Calu3 (cell line): ENCODE results near the gene CHST9. TPM values are rescaled to one million over a fixed set of nuclear protein-coding genes. Genes with fewer than 3 reads are reported as not detected.
"Not testable (repeated sequence)": the region's sequence is repeated elsewhere in the genome, so short reads cannot be mapped to it uniquely, and the experiment has no call there.

Experiments used
- BruUV-seq: library from RNA; stranded (reverse); fragments of 400-500 nt; replicated peaks from 2 replicates; lab custom pipeline; 2021; lab: Mats Ljungman, UMichigan
- CTCF ChIA-PET: fragments of 300-600 bp; sonication (Branson Sonifier 250); formaldehyde crosslinking; loops from one replicate; lab custom pipeline; 2022; ENCODE audit warnings: antibody characterized with exemption; lab: Charles Lee
- DNase-seq: peaks from one replicate; pipeline ENCODE4 v3.0.0; 2022
- H3K27ac Mint-ChIP-seq: one replicate; pipeline ENCODE4 v1.8.0; 2022; ENCODE audit warnings: mixed read lengths; ENCODE audit not compliant: unreplicated experiment
- H3K27me3 Mint-ChIP-seq: one replicate; pipeline ENCODE4 v1.8.0; 2022; ENCODE audit warnings: mixed read lengths; ENCODE audit not compliant: unreplicated experiment
- H3K36me3 Mint-ChIP-seq: one replicate; pipeline ENCODE4 v1.8.0; 2022; ENCODE audit warnings: mild to moderate bottlenecking, moderate library complexity, mixed read lengths; ENCODE audit not compliant: insufficient read depth, unreplicated experiment
- H3K4me1 Mint-ChIP-seq: one replicate; pipeline ENCODE4 v1.8.0; 2022; ENCODE audit warnings: mild to moderate bottlenecking, low read depth, mixed read lengths; ENCODE audit not compliant: unreplicated experiment
- H3K4me3 Mint-ChIP-seq: one replicate; pipeline ENCODE4 v1.8.0; 2022; ENCODE audit warnings: mild to moderate bottlenecking, low read depth, moderate library complexity, mixed read lengths; ENCODE audit not compliant: unreplicated experiment
- H3K9me3 Mint-ChIP-seq: one replicate; pipeline ENCODE4 v1.8.0; 2022; ENCODE audit warnings: low read depth, mixed read lengths; ENCODE audit not compliant: unreplicated experiment
- CTCF ChIP-seq: fragments of 200-600 bp; IDR thresholded peaks from one replicate; pipeline ENCODE4 v1.8.0; 2022; ENCODE audit warnings: antibody characterized with exemption; ENCODE audit not compliant: unreplicated experiment
- intact Hi-C: fragments of 100-400 bp; cut with micrococcal nuclease; formaldehyde crosslinking; loops from one replicate; pipeline ENCODE4 v1.10.0; 2022; ENCODE audit not compliant: unreplicated experiment
- total RNA-seq: library from RNA; stranded (reverse); gene quantifications from 2 replicates; pipeline ENCODE4 v1.2.3, GENCODE V29; 2022

CHST9 gene
- total RNA-seq, 1 experiment from 2014 or later, result 56.9 TPM

GRCh38 chr18:27108842-27109241 is 76.3 kb downstream of the CHST9 start:
- intact Hi-C loops, result no loop called here
- CTCF ChIA-PET, result interaction anchor here (0.5 kb wide), 1 partner anchor 10 kb away, joined by 3 read pairs; no protein-coding TSS in a partner anchor
- BruUV-seq, result no TSS peak
- peaks cover 9% of the 10 kb centered on the region for H3K36me3 Mint-ChIP-seq
- H3K27ac Mint-ChIP-seq, result no peak overlapping the region
- no peaks in the 10 kb centered on the region for H3K27me3 Mint-ChIP-seq
- DNase-seq, result no peak
- peaks cover 8% of the 10 kb centered on the region for H3K4me1 Mint-ChIP-seq
- no peak for TF ChIP-seq CTCF
- no peaks in the 10 kb centered on the region for H3K9me3 Mint-ChIP-seq
- no peak overlapping the region for H3K4me3 Mint-ChIP-seq

DNA sequence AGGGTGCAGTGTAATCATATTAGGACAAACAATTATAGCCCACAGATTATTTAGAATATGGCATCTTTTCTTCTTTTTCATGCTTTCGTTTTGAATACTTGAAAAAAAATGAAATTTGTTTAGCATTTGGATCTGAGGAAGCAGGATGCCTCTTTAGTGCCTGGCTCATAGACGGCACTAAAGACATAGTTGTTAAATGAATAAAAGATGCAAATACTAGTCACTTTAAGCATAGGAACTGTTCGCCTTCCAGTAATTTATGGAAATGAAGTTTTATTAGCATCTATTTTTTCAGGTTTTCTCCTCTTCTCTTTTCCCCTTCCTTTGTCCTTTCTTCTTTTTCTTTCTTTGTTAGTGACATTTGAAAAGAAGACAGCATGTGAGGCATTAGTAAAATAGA is 80.4 kb downstream of the CHST9 start:
- H3K27ac Mint-ChIP-seq, result no peak overlapping the region
- CTCF ChIA-PET, result no interaction called here
- H3K9me3 Mint-ChIP-seq, result no peaks in the 10 kb centered on the region
- intact Hi-C loops, result no loop called here
- DNase-seq, result no peak
- H3K27me3 Mint-ChIP-seq, result no peaks in the 10 kb centered on the region
- peaks cover 17% of the 10 kb centered on the region for H3K4me1 Mint-ChIP-seq
- TF ChIP-seq CTCF, result no peak
- no TSS peak for BruUV-seq
- H3K36me3 Mint-ChIP-seq, result peaks cover 2% of the 10 kb centered on the region
- no peak overlapping the region for H3K4me3 Mint-ChIP-seq

- no peak for DNase-seq
- CTCF ChIA-PET, result no interaction called here
- intact Hi-C loops, result no loop called here
- H3K4me3 Mint-ChIP-seq, result no peak overlapping the region
- no peaks in the 10 kb centered on the region for H3K27me3 Mint-ChIP-seq
- peak overlapping the region; percentile 52 for H3K27ac Mint-ChIP-seq
- H3K36me3 Mint-ChIP-seq, result peaks cover 6% of the 10 kb centered on the region
- H3K9me3 Mint-ChIP-seq, result peaks cover 17% of the 10 kb centered on the region
- no peak for TF ChIP-seq CTCF
- H3K4me1 Mint-ChIP-seq, result peaks cover 25% of the 10 kb centered on the region
- BruUV-seq, result no TSS peak
Measured at GRCh38 chr18:27094621-27095020, 90.5 kb downstream of the CHST9 start.

- H3K36me3 Mint-ChIP-seq, H3K4me3 Mint-ChIP-seq, H3K27me3 Mint-ChIP-seq, intact Hi-C loops, CTCF ChIA-PET, H3K27ac Mint-ChIP-seq, DNase-seq, H3K9me3 Mint-ChIP-seq, BruUV-seq: not testable (repeated sequence)
- H3K4me1 Mint-ChIP-seq, result peaks cover 25% of the 10 kb centered on the region
Measured at GRCh38 chr18:27093290-27093689, 91.8 kb downstream of the CHST9 start.

DNA sequence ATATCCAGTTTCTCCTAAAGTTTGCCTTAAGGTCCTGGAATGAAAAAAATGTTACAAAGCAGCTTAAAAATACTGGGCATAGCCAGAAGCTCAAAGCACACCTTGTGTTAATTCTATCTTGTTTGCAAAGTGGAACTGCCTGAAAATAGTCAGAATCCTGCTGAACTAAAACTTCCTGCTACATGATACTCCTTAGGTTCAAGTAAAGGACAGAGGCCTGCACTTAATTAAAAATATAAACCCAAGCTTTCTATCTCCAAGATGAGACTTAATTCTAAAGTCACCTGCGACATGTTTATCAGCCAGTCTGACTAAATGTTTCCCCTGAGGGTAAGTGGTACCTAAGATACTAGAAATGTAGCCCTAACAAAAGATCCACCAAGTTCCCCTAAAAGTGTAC is 103.4 kb downstream of the CHST9 start:
- Mint-ChIP-seq H3K9me3 (no peaks in the 10 kb centered on the region), H3K36me3 (peaks cover 5% of the 10 kb centered on the region), H3K27me3 (no peaks in the 10 kb centered on the region), H3K4me1 (peaks cover 59% of the 10 kb centered on the region), H3K4me3 (no peak overlapping the region), H3K27ac (no peak overlapping the region)
- DNase-seq, result no peak
- CTCF ChIA-PET, result no interaction called here
- TF ChIP-seq CTCF, result no peak
- intact Hi-C loops, result loop anchor here (2.0 to 5.0 kb wide), 3 partner anchors 36 to 101 kb away; no protein-coding TSS in a partner anchor
- BruUV-seq, result no TSS peak
